ENCODE data around the gene KLHL4.

DNA sequence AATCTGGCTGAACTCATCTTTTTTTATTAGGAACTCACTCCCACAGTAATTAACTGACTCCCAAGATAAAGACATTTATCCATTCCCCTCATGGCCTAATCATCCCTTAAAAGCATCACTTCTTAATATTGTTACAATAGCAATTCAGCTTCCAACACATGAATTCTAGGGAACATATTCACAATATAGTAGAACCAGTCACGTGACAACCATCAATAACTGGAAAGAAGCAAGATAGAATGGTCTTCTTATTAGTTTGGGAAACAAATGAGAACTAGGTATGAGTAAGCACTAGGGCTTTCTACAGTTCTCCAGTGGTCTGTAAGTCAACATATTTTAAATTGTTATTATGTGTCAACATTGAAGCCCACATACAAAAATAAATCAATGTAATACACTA is 170.1 kb downstream of the KLHL4 start:
- TF ChIP-seq, protein P1, sequence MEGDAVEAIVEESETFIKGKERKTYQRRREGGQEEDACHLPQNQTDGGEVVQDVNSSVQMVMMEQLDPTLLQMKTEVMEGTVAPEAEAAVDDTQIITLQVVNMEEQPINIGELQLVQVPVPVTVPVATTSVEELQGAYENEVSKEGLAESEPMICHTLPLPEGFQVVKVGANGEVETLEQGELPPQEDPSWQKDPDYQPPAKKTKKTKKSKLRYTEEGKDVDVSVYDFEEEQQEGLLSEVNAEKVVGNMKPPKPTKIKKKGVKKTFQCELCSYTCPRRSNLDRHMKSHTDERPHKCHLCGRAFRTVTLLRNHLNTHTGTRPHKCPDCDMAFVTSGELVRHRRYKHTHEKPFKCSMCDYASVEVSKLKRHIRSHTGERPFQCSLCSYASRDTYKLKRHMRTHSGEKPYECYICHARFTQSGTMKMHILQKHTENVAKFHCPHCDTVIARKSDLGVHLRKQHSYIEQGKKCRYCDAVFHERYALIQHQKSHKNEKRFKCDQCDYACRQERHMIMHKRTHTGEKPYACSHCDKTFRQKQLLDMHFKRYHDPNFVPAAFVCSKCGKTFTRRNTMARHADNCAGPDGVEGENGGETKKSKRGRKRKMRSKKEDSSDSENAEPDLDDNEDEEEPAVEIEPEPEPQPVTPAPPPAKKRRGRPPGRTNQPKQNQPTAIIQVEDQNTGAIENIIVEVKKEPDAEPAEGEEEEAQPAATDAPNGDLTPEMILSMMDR (IDR thresholded peaks at IDR 0.05): no peak
- no peak for TF ChIP-seq POLR2A (IDR thresholded peaks at IDR 0.05)

Measured in right lobe of liver (tissue), 4 donors.